Endothelial cell of umbilical vein (primary cell): ENCODE data around the gene GALK2. TPM values are rescaled to one million over a fixed set of nuclear protein-coding genes. Genes with fewer than 3 reads are reported as not detected.

ENCODE experiments used
- BruUV-seq: library from RNA; stranded (reverse); fragments of 400-500 nt; replicated peaks from 2 replicates; lab custom pipeline; 2021; lab: Mats Ljungman, UMichigan
- CTCF ChIA-PET: fragments of 300-600, 350-600 bp; sonication (Branson Sonifier 250); formaldehyde crosslinking; loops from one replicate; lab custom pipeline; 2021; ENCODE audit warnings: antibody characterized with exemption, inconsistent platforms; lab: Charles Lee
- POLR2A ChIA-PET: fragments of 300-600, 350-600 bp; sonication (Branson Sonifier 250); formaldehyde crosslinking; loops from one replicate; lab custom pipeline; 2021; ENCODE audit warnings: antibody characterized with exemption, inconsistent platforms; lab: Charles Lee
- DNase-seq: peaks from one replicate; pipeline ENCODE4 v3.0.0-alpha.2; 2011; ENCODE audit warnings: low read depth, low spot score
- FAIRE-seq: peaks from 2 replicates; lab custom pipeline; 2011; peaks lifted over from hg19 to GRCh38; lab: Jason Lieb, UNC
- H2AFZ ChIP-seq: 2 replicates; pipeline ENCODE4 v1.6.0; 2012; ENCODE audit warnings: low read depth, low read length, control low read depth, inconsistent platforms
- H3K27ac ChIP-seq: 2 replicates; pipeline ENCODE4 v1.5.1; 2011; ENCODE audit warnings: low read depth, mild to moderate bottlenecking, control low read depth, low read length, moderate library complexity; ENCODE audit not compliant: insufficient read depth
- H3K27me3 ChIP-seq, 2 experiments: 2 replicates each; pipeline versions ENCODE4 v1.6.0 to v1.6.1; 2011; ENCODE audit warnings: low read length in 2 of 2, mixed read lengths in 1 of 2; ENCODE audit not compliant: control insufficient read depth in 2 of 2, insufficient read depth in 2 of 2
- H3K36me3 ChIP-seq, 2 experiments: 2 replicates in 1 of 2; 3 replicates in 1 of 2; pipeline ENCODE4 v1.5.1; 2011; ENCODE audit warnings: low read length in 2 of 2, mild to moderate bottlenecking in 1 of 2, moderate library complexity in 1 of 2; ENCODE audit not compliant: control insufficient read depth in 2 of 2, insufficient read depth in 2 of 2; ENCODE audit errors: extremely low read depth in 1 of 2
- H3K4me1 ChIP-seq: 3 replicates; pipeline ENCODE4 v1.5.1; 2011; ENCODE audit warnings: mild to moderate bottlenecking, low read length; ENCODE audit not compliant: control insufficient read depth, insufficient read depth; ENCODE audit errors: extremely low read depth
- H3K4me2 ChIP-seq: 2 replicates; pipeline ENCODE4 v1.6.1; 2011; ENCODE audit warnings: low read length, control low read depth, mixed read lengths; ENCODE audit not compliant: insufficient read depth
- H3K4me3 ChIP-seq, 3 experiments: fragments of 200-600 bp in 1 of 3; sonication (generic), shearing (Covaris generic) in 1 of 3; replicated peaks in 1 of 3; 2 replicates each; pipeline ENCODE4 v1.5.1; 2011 to 2016; ENCODE audit warnings: control low read depth in 3 of 3, low read length in 3 of 3, mild to moderate bottlenecking in 2 of 3, inconsistent platforms in 1 of 3, low read depth in 1 of 3, moderate library complexity in 1 of 3; ENCODE audit not compliant: insufficient read depth in 1 of 3
- H3K79me2 ChIP-seq: 2 replicates; pipeline ENCODE4 v1.6.0; 2012; ENCODE audit warnings: low read length, inconsistent platforms; ENCODE audit not compliant: control insufficient read depth, insufficient read depth
- H3K9ac ChIP-seq: replicated peaks from 2 replicates; pipeline ENCODE3; 2011; ENCODE audit warnings: low read length, control low read depth; ENCODE audit not compliant: insufficient read depth; ENCODE audit errors: extremely low read depth
- H3K9me1 ChIP-seq: replicated peaks from 3 replicates; pipeline ENCODE4 v1.6.0; 2011; ENCODE audit warnings: mild to moderate bottlenecking, low read length; ENCODE audit not compliant: control insufficient read depth, insufficient read depth; ENCODE audit errors: extremely low read depth
- H3K9me3 ChIP-seq: replicated peaks from 2 replicates; pipeline ENCODE4 v1.5.1; 2012; ENCODE audit warnings: low read length, inconsistent platforms; ENCODE audit not compliant: control insufficient read depth, insufficient read depth
- H4K20me1 ChIP-seq: replicated peaks from 2 replicates; pipeline ENCODE3; 2011; ENCODE audit warnings: mild to moderate bottlenecking, low read length; ENCODE audit not compliant: control insufficient read depth, insufficient read depth; ENCODE audit errors: extremely low read depth
- CTCF ChIP-seq, 2 donors: IDR thresholded peaks; 1 replicate in 1 of 2; 2 replicates in 1 of 2; pipeline ENCODE4 v1.5.1; 2011; ENCODE audit warnings: low read length in 2 of 2, mild to moderate bottlenecking in 2 of 2, moderate library complexity in 2 of 2, control low read depth in 1 of 2, inconsistent platforms in 1 of 2, low read depth in 1 of 2; ENCODE audit not compliant: insufficient read depth in 1 of 2; ENCODE audit errors: extremely low read depth in 1 of 2
- EZH2 ChIP-seq: IDR thresholded peaks from 2 replicates; pipeline ENCODE4 v1.6.1; 2012; ENCODE audit warnings: borderline replicate concordance, low read depth, mild to moderate bottlenecking, moderate library complexity, low read length, inconsistent platforms; ENCODE audit not compliant: severe bottlenecking
- FOS ChIP-seq: IDR thresholded peaks from 2 replicates; pipeline ENCODE4 v1.6.1; 2011; ENCODE audit warnings: mild to moderate bottlenecking, low read length, moderate library complexity, borderline replicate concordance; ENCODE audit not compliant: insufficient read depth
- GATA2 ChIP-seq: IDR thresholded peaks from 2 replicates; pipeline ENCODE4 v1.7.0; 2011; ENCODE audit warnings: low read depth, mild to moderate bottlenecking, moderate library complexity, mixed read lengths, low read length; ENCODE audit not compliant: insufficient read length, insufficient read depth
- JUN ChIP-seq: IDR thresholded peaks from 2 replicates; pipeline ENCODE4 v1.6.1; 2011; ENCODE audit warnings: borderline replicate concordance, low read depth; ENCODE audit not compliant: insufficient read length, insufficient read depth
- MAX ChIP-seq: IDR thresholded peaks from 2 replicates; pipeline ENCODE4 v1.6.1; 2011; ENCODE audit not compliant: insufficient read depth, insufficient read length
- MYC ChIP-seq: IDR thresholded peaks from one replicate; pipeline ENCODE4 v1.6.1; 2011; ENCODE audit warnings: mild to moderate bottlenecking, low read depth, low read length
- POLR2A ChIP-seq: IDR thresholded peaks from 2 replicates; pipeline ENCODE4 v1.6.1; 2012; ENCODE audit warnings: low read depth, mild to moderate bottlenecking, control low read depth, low read length
- POLR2AphosphoS5 ChIP-seq: IDR thresholded peaks from 2 replicates; pipeline ENCODE4 v1.6.1; 2012; ENCODE audit warnings: low read depth, mild to moderate bottlenecking, control low read depth, low read length, moderate library complexity; ENCODE audit not compliant: insufficient read depth
- dilution Hi-C: fragments of 300-500 bp; cut with MboI; formaldehyde crosslinking; loops from one replicate; pipeline ENCODE4 v1.15.0; 2019; ENCODE audit warnings: low sequenced_read_pairs; ENCODE audit not compliant: extremely low pct_ligation_motif_present
- intact Hi-C: fragments of 100-400 bp; cut with micrococcal nuclease; formaldehyde crosslinking; loops from one replicate; pipeline ENCODE4 v1.10.0; 2022
- polyA plus RNA-seq, 4 experiments: library from polyadenylated mRNA; depleted of rRNA in 3 of 4; stranded (reverse) in 3 of 4; unstranded in 1 of 4; fragments of >200 nt; gene quantifications; 2 replicates each; pipeline versions ENCODE4 v1.2.1 to v1.2.3, GENCODE V29; 2011 to 2012; ENCODE audit warnings: missing spikeins in 1 of 4
- total RNA-seq: library from RNA; stranded (reverse); gene quantifications from 2 replicates; pipeline ENCODE4 v1.2.3, GENCODE V29; 2021

GALK2 gene
- total and polyA plus RNA-seq, 2 donors (not counting 3 experiments of a cell fraction or from before 2014, with no cell fraction given), result 19.9 to 31.3 TPM

DNA sequence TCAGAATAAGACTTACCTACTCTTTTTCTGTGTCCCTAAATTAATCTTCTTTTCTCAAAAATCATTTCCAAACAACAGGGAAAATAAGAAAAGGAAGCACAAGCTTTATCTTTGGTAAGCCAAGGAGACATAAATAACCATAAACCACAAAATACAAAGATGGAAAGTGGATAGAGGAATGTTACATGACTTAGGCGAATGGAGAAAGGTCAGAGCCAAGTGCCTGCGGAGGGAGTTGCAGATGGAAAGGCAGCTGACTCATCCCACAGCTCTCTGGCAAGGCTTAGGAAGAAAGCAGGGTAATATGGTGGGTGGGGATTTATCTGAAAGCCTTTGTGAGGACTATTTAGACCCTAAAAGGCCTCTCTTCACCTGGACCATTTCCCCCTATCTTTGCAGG is 72.8 kb downstream of the GALK2 start:
- ChIA-PET POLR2A (no interaction called here), CTCF (interaction anchor here (1.2 to 4.3 kb wide), 4 partner anchors 179 to 902 kb away, joined by 4 to 20 read pairs (median 10); partner anchors contain the start of gene FGF7)
- H3K9me3 ChIP-seq, result no peaks in the 10 kb centered on the region
- TF ChIP-seq POLR2A (no peak), JUN (no peak), EZH2 (no peak), FOS (no peak), GATA2 (no peak), POLR2AphosphoS5 (no peak), MAX (no peak), CTCF (IDR thresholded peaks at IDR 0.05; ENCODE audit: extremely low read depth in 1 of 2, insufficient read depth in 1 of 2, low read depth in 1 of 2, low read length in 2 of 2) (no peak), MYC (no peak)
- H3K27me3 ChIP-seq, result no peaks in the 10 kb centered on the region
- no peak for FAIRE-seq
- H3K4me2 ChIP-seq, result no peak overlapping the region
- no peaks in the 10 kb centered on the region for H3K4me1 ChIP-seq
- H3K4me3 ChIP-seq, result no peak overlapping the region
- H2AFZ ChIP-seq, result no peak overlapping the region
- H3K27ac ChIP-seq, result no peak overlapping the region
- H3K79me2 ChIP-seq, result no peaks in the 10 kb centered on the region
- no peaks in the 10 kb centered on the region for H3K9me1 ChIP-seq
- H3K9ac ChIP-seq, result no peak overlapping the region
- intact Hi-C loops (no loop called here), dilution Hi-C loops (no loop called here)
- H3K36me3 ChIP-seq, result peaks cover 3% of the 10 kb centered on the region in 2 experiments
- no peak for DNase-seq
- no TSS peak for BruUV-seq
- H4K20me1 ChIP-seq, result no peaks in the 10 kb centered on the region
